Esophagus squamous epithelium (tissue), 4 donors: ENCODE data around the gene MARCHF11.

Experiments
- POLR2A ChIP-seq, 4 donors: fragments of 450-650 bp; IDR thresholded peaks; one replicate each; pipeline ENCODE4 v1.6.1; 2017; ENCODE audit warnings: antibody characterized with exemption in 4 of 4, mild to moderate bottlenecking in 4 of 4, moderate library complexity in 3 of 4
- TF ChIP-seq, protein P1 (sequence below), 6 experiments: fragments of 450-650 bp in 4 of 6; fragments of 200-600 bp in 2 of 6; sonication (generic) in 2 of 6; IDR thresholded peaks; one replicate each; pipeline ENCODE4 v1.5.1; 2016 to 2019; ENCODE audit warnings: antibody characterized with exemption in 6 of 6, mild to moderate bottlenecking in 4 of 6, moderate library complexity in 4 of 6

- TF ChIP-seq, protein P1, sequence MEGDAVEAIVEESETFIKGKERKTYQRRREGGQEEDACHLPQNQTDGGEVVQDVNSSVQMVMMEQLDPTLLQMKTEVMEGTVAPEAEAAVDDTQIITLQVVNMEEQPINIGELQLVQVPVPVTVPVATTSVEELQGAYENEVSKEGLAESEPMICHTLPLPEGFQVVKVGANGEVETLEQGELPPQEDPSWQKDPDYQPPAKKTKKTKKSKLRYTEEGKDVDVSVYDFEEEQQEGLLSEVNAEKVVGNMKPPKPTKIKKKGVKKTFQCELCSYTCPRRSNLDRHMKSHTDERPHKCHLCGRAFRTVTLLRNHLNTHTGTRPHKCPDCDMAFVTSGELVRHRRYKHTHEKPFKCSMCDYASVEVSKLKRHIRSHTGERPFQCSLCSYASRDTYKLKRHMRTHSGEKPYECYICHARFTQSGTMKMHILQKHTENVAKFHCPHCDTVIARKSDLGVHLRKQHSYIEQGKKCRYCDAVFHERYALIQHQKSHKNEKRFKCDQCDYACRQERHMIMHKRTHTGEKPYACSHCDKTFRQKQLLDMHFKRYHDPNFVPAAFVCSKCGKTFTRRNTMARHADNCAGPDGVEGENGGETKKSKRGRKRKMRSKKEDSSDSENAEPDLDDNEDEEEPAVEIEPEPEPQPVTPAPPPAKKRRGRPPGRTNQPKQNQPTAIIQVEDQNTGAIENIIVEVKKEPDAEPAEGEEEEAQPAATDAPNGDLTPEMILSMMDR (IDR thresholded peaks at IDR 0.05): no peak
- TF ChIP-seq POLR2A (IDR thresholded peaks at IDR 0.05): no peak
These were observed 122.3 kb downstream of the MARCHF11 start for GRCh38 chr5:16057277-16057676.
